ENCODE results near the gene SCTR. TPM values are rescaled to one million over a fixed set of nuclear protein-coding genes. Genes with fewer than 3 reads are reported as not detected.

Gene SCTR
- total RNA-seq, 2 experiments from 2014 or later = not detected

DNA sequence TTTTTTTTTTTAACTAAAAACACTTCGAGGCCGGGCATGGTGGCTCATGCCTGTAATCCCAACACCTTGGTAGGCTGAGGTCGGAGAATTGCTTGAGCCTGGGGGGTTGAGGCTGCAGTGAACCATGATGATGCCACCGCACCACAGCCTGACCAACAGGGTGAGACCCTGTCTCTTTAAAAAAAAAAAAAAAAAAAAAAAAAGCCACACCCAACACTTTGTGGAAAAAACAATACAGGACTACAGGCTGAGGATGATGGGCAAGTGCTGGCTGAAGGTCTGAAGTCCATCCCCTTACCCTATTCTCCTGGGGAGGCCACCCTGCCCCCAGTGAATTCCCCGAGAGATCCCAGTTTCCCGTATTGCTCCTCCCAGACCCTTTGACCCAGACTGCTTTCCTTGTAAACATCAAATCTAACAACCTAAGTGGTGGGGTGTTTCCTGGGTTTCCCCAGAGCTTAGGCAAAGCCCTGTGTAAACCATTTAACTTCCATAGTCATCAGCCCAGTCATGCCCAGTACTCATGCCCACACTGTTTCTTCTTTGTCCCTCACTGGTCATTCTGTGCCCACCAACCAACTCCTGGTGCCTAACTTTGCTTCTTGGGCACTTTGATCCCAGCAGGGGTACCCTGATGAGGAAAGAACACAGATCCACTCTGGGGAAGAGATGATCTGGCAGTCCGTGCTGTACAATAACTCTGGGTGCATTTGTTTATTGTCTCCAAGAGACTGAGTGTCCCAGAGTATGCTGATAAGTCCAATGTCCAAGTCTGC is 98.5 kb downstream of the SCTR start:
- ChIA-PET CTCF (no interaction called here), POLR2A (no interaction called here)
- Mint-ChIP-seq H3K4me3 (no peak overlapping the region), H3K9me3 (peaks cover 5% of the 10 kb centered on the region), H3K27me3 (peaks cover 34% of the 10 kb centered on the region), H3K27ac (no peak overlapping the region), H3K36me3 (ENCODE audit: low read depth) (no peaks in the 10 kb centered on the region), H3K4me1 (ENCODE audit: low read depth) (no peaks in the 10 kb centered on the region)
- ATAC-seq (no peak), DNase-seq (no peak)
- TF ChIP-seq CTCF (IDR thresholded peaks at IDR 0.05) = no peak
- intact Hi-C loops (cut with micrococcal nuclease) = no loop called here

DNA sequence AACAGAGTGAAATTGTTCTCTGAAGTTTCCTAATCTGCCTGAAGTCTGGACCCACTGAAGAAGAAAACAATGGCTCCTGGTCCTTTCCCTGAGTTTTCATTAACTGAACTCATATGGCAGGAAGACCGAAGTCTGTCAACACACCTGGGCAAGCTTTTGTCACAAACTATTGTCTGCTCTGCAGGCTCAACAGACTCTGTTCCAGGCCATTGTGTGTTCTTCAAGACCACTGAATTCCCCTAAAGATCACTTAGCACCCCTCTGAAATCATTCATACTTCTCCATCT is 99.2 kb downstream of the SCTR start:
- Mint-ChIP-seq H3K27me3 (peaks cover 30% of the 10 kb centered on the region), H3K4me3 (no peak overlapping the region), H3K4me1 (ENCODE audit: low read depth) (no peaks in the 10 kb centered on the region), H3K9me3 (peaks cover 5% of the 10 kb centered on the region), H3K36me3 (ENCODE audit: low read depth) (no peaks in the 10 kb centered on the region), H3K27ac (no peak overlapping the region)
- no peak for DNase-seq
- TF ChIP-seq CTCF (IDR thresholded peaks at IDR 0.05) = no peak
- intact Hi-C loops (cut with micrococcal nuclease) = no loop called here
- POLR2A ChIA-PET = no interaction called here
- ATAC-seq = no peak
- CTCF ChIA-PET = no interaction called here

DNA sequence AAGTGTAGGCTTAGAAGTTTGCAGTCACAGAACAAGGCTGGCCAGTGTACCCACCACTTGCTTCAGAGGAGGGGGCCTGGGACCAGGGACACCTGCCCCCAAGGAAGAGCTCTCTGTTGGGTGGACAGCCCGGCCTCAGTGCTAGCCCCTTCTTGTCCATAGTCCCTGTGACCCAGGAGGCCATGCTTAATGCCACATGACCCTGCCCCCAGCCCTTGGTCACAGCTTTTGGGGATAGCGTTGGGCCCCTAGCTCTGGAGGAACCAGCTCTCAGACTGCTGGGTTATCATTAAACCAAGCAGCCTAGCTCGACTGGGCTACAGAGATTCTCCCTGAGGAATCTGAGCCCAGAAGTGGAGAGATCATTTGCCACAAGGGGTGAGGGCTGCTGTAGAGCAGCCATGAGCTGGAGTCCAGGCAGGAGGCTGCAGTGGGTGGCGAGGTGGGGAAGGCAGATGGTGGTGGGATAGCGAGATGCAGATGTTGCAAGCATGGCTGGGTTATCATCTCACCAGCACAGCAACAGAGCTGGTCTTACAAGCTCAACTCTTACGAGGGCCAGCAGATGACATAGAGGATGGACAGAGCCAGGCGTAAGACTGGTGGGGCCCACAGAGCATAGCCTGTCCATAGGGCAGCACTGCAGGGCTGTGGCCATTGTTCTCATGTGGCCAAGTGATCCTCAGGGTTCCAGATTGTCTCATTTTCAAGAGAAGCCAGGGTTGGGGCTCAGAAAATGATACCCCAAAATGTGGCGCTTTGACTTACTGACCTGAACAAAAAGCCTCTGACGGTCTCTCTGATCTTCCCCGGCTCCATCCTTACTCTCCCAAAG is 99.8 kb downstream of the SCTR start:
- ChIA-PET CTCF (no interaction called here), POLR2A (no interaction called here)
- H3K27ac Mint-ChIP-seq = no peak overlapping the region
- no peaks in the 10 kb centered on the region for H3K36me3 Mint-ChIP-seq (ENCODE audit: low read depth)
- intact Hi-C loops (cut with micrococcal nuclease) = no loop called here
- no peak for TF ChIP-seq CTCF (IDR thresholded peaks at IDR 0.05)
- peaks cover 31% of the 10 kb centered on the region for H3K27me3 Mint-ChIP-seq
- H3K4me1 Mint-ChIP-seq (ENCODE audit: low read depth) = no peaks in the 10 kb centered on the region
- no peak overlapping the region for H3K4me3 Mint-ChIP-seq
- DNase-seq (no peak), ATAC-seq (no peak)
- peaks cover 5% of the 10 kb centered on the region for H3K9me3 Mint-ChIP-seq

- ChIA-PET POLR2A (no interaction called here), CTCF (no interaction called here)
- H3K36me3 Mint-ChIP-seq (ENCODE audit: low read depth) = no peaks in the 10 kb centered on the region
- ATAC-seq = no peak
- no peaks in the 10 kb centered on the region for H3K4me1 Mint-ChIP-seq (ENCODE audit: low read depth)
- intact Hi-C loops (cut with micrococcal nuclease) = no loop called here
- H3K27ac Mint-ChIP-seq = no peak overlapping the region
- H3K4me3 Mint-ChIP-seq = no peak overlapping the region
- peaks cover 5% of the 10 kb centered on the region for H3K9me3 Mint-ChIP-seq
- no peak for TF ChIP-seq CTCF (IDR thresholded peaks at IDR 0.05)
- DNase-seq = no peak
- H3K27me3 Mint-ChIP-seq = peaks cover 31% of the 10 kb centered on the region
Observed at GRCh38 chr2:119423811-119424210, 100.5 kb downstream of the SCTR start.

DNA sequence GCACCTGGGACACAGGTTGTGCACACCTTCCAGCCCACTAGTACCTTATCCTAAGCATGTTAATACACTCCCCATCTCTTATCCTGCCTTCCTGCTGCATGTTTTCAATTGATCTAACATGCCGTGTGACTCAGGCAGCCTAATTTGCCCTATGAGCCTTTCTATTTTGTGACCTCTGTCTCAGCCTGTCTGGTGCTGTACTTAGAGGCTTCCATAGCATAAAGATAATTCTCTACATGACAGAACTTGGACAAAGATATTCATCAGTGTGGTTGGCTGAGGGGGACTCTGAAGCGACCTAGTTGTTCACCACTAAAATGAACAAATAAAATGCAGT is 101.2 kb downstream of the SCTR start:
- no peak for ATAC-seq
- no peak for TF ChIP-seq CTCF (IDR thresholded peaks at IDR 0.05)
- Mint-ChIP-seq H3K4me1 (ENCODE audit: low read depth) (no peaks in the 10 kb centered on the region), H3K36me3 (ENCODE audit: low read depth) (no peaks in the 10 kb centered on the region), H3K4me3 (no peak overlapping the region), H3K27ac (no peak overlapping the region), H3K9me3 (peaks cover 5% of the 10 kb centered on the region), H3K27me3 (peaks cover 31% of the 10 kb centered on the region)
- CTCF ChIA-PET = no interaction called here
- no peak for DNase-seq
- intact Hi-C loops (cut with micrococcal nuclease) = no loop called here
- POLR2A ChIA-PET = no interaction called here

Measured in activated CD8-positive, alpha-beta T cell treated with anti-CD3 and anti-CD28 coated beads for 36 hours (primary cell).